Naive thymus-derived CD8-positive, alpha-beta T cell (primary cell): Measurements from ENCODE around the gene NRBF2. TPM values are rescaled to one million over a fixed set of nuclear protein-coding genes. Genes with fewer than 3 reads are reported as not detected.
"Not testable (repeated sequence)": the region's sequence is repeated elsewhere in the genome, so short reads cannot be mapped to it uniquely, and the experiment has no call there.

ENCODE experiments used
- ATAC-seq, 2 donors: fragments of 150-1000 bp; cut with Tn5 transposase in 1 of 2; sonication (Bioruptor Pico), chemical (Tn5 transposase) in 1 of 2; 1 replicate in 1 of 2; 2 replicates in 1 of 2; pipeline ENCODE4 v1.10.0; 2021; ENCODE audit warnings: mild to moderate bottlenecking in 2 of 2, moderate library complexity in 2 of 2
- POLR2A ChIA-PET: fragments of 350-600 bp; sonication (Branson Sonifier 250); formaldehyde crosslinking; loops from one replicate; lab custom pipeline; 2021; ENCODE audit warnings: antibody characterized with exemption; lab: Charles Lee
- DNase-seq, 10 donors: peaks; one replicate each; pipeline versions ENCODE4 v3.0.0 to v3.0.0-alpha.2; 2020 to 2022
- H3K27ac Mint-ChIP-seq, 10 donors: one replicate each; pipeline ENCODE4 v1.8.0; 2020 to 2022; ENCODE audit warnings: mild to moderate bottlenecking in 10 of 10, mixed read lengths in 10 of 10, moderate library complexity in 4 of 10, inconsistent platforms in 1 of 10
- H3K27me3 Mint-ChIP-seq, 5 donors: one replicate each; pipeline ENCODE4 v1.8.0; 2021 to 2022; ENCODE audit warnings: mixed read lengths in 5 of 5
- H3K36me3 Mint-ChIP-seq, 3 donors: one replicate each; pipeline ENCODE4 v1.8.0; 2020 to 2022; ENCODE audit warnings: mixed read lengths in 3 of 3, mild to moderate bottlenecking in 2 of 3, inconsistent platforms in 1 of 3
- H3K4me1 Mint-ChIP-seq, 4 donors: one replicate each; pipeline ENCODE4 v1.8.0; 2021 to 2022; ENCODE audit warnings: mixed read lengths in 4 of 4
- H3K4me3 Mint-ChIP-seq, 10 donors: one replicate each; pipeline ENCODE4 v1.8.0; 2020 to 2022; ENCODE audit warnings: mild to moderate bottlenecking in 10 of 10, mixed read lengths in 10 of 10, moderate library complexity in 6 of 10, inconsistent platforms in 1 of 10
- H3K9me3 Mint-ChIP-seq, 9 donors: one replicate each; pipeline ENCODE4 v1.8.0; 2020 to 2022; ENCODE audit warnings: mixed read lengths in 9 of 9, mild to moderate bottlenecking in 3 of 9, inconsistent platforms in 1 of 9, moderate library complexity in 1 of 9
- polyA plus RNA-seq, 3 donors: library from polyadenylated mRNA; unstranded; fragments of 300-500 nt; fragmentation: Illumina TruSeq; gene quantifications; one replicate each; pipeline ENCODE4 v1.2.3, GENCODE V29; 2021
- total RNA-seq, 8 experiments: library from RNA in 2 of 8; stranded (reverse) in 2 of 8; gene quantifications; one replicate each; pipeline ENCODE4 v1.2.3 and lab custom pipeline; 2021 to 2026

The NRBF2 gene
- total and polyA plus RNA-seq, 5 experiments from 2014 or later: 13.9 to 21.3 (median 15.4) TPM

DNA sequence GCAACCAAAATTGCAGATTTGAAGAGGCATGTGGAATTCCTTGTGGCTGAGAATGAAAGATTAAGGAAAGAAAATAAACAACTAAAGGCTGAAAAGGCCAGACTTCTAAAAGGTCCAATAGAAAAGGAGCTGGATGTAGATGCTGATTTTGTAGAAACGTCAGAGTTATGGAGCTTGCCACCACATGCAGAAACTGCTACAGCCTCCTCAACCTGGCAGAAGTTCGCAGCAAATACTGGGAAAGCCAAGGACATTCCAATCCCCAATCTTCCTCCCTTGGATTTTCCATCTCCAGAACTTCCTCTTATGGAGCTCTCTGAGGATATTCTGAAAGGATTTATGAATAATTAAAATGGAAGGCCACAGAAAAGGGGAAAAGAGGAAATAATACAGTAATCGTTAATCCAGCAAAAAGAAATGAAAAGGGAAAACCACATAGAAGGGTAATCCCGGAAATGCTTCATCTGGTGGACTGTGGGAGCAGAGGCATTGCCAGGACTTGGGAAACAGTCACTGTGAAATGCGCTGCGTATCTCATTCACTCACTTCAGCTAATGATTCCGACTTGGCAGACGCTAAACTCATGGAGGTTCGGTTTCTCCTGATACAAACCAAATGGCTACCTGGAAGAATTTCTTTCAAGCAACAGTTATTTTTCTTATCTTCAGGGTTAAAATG is 20.9 kb downstream of the NRBF2 start:
- POLR2A ChIA-PET, DNase-seq, H3K27me3 Mint-ChIP-seq, ATAC-seq, H3K9me3 Mint-ChIP-seq, H3K4me3 Mint-ChIP-seq: not testable (repeated sequence)
- H3K36me3 Mint-ChIP-seq: peaks cover 5 to 60% (median 12%) of the 10 kb centered on the region in 3 donors
- peaks cover 0 to 14% (median 7%) of the 10 kb centered on the region in 4 donors for H3K4me1 Mint-ChIP-seq
- H3K27ac Mint-ChIP-seq: peak overlapping the region in 1 of 10 donors; percentile 7

DNA sequence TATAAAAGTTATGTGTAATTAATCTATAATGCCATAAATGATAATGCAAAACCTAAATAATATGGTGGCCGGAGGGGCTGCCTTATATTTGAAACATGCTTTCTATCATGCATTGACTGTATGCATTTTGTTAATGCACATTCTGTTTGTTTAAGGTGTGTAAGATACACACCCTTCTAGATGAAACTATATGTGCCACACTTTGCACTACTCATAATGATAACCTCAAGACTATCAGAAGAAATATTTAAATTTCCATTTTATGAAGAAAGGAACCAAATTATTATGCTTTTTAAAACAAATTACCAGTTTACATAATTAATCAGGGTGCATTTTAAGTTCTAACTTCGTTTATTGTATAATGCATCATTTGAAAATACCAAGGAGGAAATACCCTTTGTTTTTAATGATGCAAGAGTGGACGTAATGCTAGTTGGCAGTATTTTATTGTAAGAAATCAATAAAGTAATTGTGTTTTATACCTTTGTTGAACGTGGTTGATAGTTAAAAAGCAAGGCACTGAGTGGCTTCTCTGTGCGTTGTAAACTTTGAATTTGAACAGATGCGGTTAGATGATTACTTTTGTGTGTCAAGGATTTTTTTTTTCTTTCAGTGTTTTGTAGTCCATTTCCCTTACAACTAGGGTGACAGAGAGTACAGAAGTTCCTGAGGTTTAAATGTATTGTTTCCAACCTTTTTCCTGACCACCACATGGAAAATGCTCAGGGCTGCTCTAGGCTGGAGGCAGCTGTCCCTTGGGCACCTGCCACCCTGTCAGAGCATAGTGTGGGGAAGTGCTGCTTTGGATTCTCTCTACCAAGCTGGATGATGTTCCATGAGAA is 21.6 kb downstream of the NRBF2 start:
- Mint-ChIP-seq H3K4me3 (no peak overlapping the region), H3K27me3 (no peaks in the 10 kb centered on the region), H3K9me3 (no peaks in the 10 kb centered on the region), H3K4me1 (peaks cover 0 to 10% (median 2%) of the 10 kb centered on the region in 4 donors), H3K27ac (peak overlapping the region in 1 of 10 donors; percentile 33), H3K36me3 (peaks cover 5 to 54% (median 10%) of the 10 kb centered on the region in 3 donors)
- ATAC-seq (no peak), DNase-seq (no peak)
- POLR2A ChIA-PET: no interaction called here

DNA sequence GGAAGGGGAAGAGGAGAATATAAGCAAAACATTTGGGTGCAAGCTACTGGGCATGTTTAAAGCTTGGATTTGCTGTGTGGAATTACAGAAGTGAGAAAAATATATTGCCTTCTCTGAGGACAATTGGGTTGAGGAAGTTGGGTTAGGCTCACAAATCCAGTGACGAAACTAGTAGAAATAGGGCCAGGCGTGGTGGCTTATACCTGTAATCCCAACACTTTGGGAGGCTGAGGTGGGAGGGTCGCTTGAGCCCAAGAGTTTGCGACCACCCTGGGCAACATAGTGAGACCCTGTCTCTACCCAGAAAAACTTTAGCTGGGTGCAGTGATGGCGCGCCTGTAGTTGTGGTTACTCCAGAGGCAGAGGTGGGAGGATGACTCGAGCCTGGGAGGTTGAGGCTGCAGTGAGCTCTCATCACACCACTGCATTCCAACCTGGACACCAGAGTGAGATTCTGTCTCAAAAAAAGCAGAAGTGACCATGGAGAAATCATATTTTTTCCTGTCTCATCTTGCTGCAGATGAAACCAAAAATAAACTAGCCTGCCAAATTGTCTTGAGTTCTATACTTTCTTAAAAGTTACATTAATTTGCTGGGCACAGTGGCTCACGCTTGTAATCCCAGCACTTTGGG is 22.4 kb downstream of the NRBF2 start:
- ATAC-seq (no peak), DNase-seq (no peak)
- peak overlapping the region in 2 of 10 donors; percentile 6 to 33 for H3K27ac Mint-ChIP-seq
- H3K27me3 Mint-ChIP-seq: no peaks in the 10 kb centered on the region
- POLR2A ChIA-PET: no interaction called here
- peaks cover 5 to 51% (median 10%) of the 10 kb centered on the region in 3 donors for H3K36me3 Mint-ChIP-seq
- H3K9me3 Mint-ChIP-seq: no peaks in the 10 kb centered on the region
- peaks cover 0 to 10% (median 3%) of the 10 kb centered on the region in 4 donors for H3K4me1 Mint-ChIP-seq
- H3K4me3 Mint-ChIP-seq: no peak overlapping the region

DNA sequence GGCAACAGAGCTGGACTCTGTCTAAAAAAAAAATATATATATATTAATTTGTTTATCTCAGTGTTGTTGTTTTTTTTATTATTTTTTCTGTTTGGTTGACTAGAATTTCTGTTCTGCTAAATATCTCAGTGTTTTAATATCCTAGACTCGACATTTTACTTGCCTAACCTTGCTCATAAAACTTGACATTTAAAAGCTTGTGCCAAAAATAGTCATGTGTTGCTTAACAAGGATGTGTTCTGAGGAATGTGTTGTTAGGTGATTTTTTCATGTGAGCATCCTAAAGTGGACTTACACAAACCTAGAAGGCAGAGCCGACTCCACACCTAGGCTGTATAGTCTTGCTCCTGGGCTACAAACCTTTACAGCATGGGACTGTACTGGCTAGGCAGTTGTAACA is 23.1 kb downstream of the NRBF2 start:
- H3K9me3 Mint-ChIP-seq: no peaks in the 10 kb centered on the region
- H3K4me3 Mint-ChIP-seq: no peak overlapping the region
- no peaks in the 10 kb centered on the region for H3K27me3 Mint-ChIP-seq
- peak overlapping the region in 2 of 10 donors; percentile 25 to 63 for H3K27ac Mint-ChIP-seq
- H3K36me3 Mint-ChIP-seq: peaks cover 5 to 45% (median 10%) of the 10 kb centered on the region in 3 donors
- DNase-seq (no peak), ATAC-seq (no peak)
- POLR2A ChIA-PET: interaction anchor here (1.1 kb wide), 1 partner anchor 24 kb away, joined by 4 read pairs; the partner anchor contains the start of gene NRBF2
- peaks cover 0 to 10% (median 4%) of the 10 kb centered on the region in 4 donors for H3K4me1 Mint-ChIP-seq

DNA sequence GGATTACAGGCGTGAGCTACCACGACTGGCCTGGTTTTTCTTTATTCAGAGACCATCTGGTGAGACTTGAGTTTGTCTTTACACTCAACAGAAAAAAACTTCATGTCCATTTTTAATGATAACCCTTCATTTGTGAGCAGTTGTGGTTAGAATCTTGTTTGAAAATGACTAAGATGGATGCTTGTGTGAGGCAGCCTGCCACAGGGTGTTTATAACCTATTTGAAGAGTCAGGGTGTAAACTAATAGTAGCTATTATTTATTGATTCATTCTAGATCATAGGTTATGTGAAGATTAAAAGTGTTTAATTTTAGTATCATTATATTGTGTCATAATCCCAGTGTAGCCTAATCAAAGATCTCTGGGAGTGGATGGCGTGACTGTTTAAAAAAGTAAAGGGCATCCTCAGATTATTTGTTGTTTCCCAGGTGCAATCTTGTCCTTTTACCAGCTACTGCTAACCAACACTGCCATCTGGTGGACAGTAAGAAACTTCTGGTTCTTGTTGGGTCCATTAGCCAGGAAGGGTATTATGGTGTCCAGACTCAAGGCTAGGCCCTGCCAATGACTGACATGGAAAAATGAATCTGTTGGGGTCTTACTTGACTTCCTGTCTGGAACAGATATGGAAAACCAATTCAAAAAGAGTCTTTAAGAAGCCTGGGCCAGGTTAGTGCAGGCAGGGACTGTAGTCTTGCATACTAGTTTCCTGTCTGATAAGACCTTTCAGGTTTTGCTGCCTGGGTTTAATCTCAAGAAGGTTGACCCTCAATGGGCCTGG is 24.9 kb downstream of the NRBF2 start:
- ATAC-seq: peak; percentile 52 to 72
- Mint-ChIP-seq H3K27ac (peak overlapping the region in 1 of 10 donors; percentile 17), H3K4me3 (no peak overlapping the region), H3K27me3 (no peaks in the 10 kb centered on the region), H3K9me3 (no peaks in the 10 kb centered on the region), H3K4me1 (peaks cover 3 to 14% (median 11%) of the 10 kb centered on the region in 4 donors), H3K36me3 (peaks cover 4 to 27% (median 5%) of the 10 kb centered on the region in 3 donors)
- peak in 8 of 10 donors; percentile 34 to 75 (median 58) for DNase-seq
- POLR2A ChIA-PET: no interaction called here

DNA sequence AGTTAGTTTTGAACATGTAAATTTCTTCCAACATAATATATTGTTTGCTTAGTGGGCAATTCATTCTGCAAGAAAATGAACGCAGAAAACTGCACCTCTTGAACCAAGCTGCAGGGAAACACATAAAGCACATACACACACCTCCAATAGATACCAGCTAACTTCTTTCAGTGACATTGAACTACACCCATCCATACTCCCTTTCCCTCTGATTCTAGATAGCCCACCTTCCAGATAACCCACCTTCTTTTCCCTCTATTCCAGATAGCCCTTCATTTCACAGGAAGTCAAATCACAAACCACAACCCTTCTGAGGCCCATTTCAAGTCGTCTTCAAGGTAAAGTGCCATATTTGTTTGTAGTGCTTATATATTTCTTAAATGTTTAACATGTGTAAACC is 28.5 kb downstream of the NRBF2 start:
- peak overlapping the region in 2 of 10 donors; percentile 16 to 22 for H3K4me3 Mint-ChIP-seq
- POLR2A ChIA-PET: interaction anchor here (1.1 to 1.2 kb wide), 2 partner anchors 14 to 28 kb away, joined by 3 read pairs; partner anchors contain the start of gene NRBF2

DNA sequence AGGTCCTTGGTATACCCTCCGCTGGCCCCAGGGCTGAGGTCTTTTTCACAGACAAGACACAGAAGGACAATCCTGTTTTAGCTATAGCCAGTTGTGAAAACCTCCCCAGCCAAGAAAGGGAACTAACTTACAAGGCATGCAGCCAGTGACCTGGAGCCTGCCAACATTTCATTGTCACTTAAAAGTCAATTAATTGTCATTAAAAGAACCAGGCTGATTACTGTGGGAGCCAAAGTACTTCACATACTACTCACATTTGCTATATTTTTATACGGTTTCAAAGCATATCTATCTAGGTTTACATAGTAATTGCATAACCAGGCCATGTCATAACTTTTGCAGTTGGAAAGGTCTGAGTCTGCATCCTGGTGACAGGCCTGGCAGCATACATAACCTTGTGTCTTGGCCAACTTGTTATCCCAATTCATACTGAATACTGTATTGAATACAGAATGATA is 31.1 kb downstream of the NRBF2 start:
- peaks cover 0 to 36% (median under 1%) of the 10 kb centered on the region in 3 donors for H3K36me3 Mint-ChIP-seq
- POLR2A ChIA-PET: interaction anchor here (1.6 kb wide), 1 partner anchor 467 kb away, joined by 3 read pairs; no protein-coding TSS in a partner anchor
- H3K4me3 Mint-ChIP-seq: no peak overlapping the region
- no peaks in the 10 kb centered on the region for H3K27me3 Mint-ChIP-seq
- H3K4me1 Mint-ChIP-seq: peaks cover 5 to 11% (median 8%) of the 10 kb centered on the region in 4 donors
- ATAC-seq: no peak
- no peak for DNase-seq
- H3K9me3 Mint-ChIP-seq: no peaks in the 10 kb centered on the region
- peak overlapping the region in 5 of 10 donors; percentile 9 to 91 (median 40) for H3K27ac Mint-ChIP-seq

More for the DNA sequence above, 28.5 kb downstream of the NRBF2 start:
- no peaks in the 10 kb centered on the region for H3K9me3 Mint-ChIP-seq
- H3K36me3 Mint-ChIP-seq: peaks cover 0 to 19% (median 0%) of the 10 kb centered on the region in 3 donors
- peak overlapping the region in 4 of 10 donors; percentile 8 to 80 (median 51) for H3K27ac Mint-ChIP-seq
- peaks cover 3 to 12% (median 11%) of the 10 kb centered on the region in 4 donors for H3K4me1 Mint-ChIP-seq
- ATAC-seq (no peak), DNase-seq (no peak)
- H3K27me3 Mint-ChIP-seq: no peaks in the 10 kb centered on the region

DNA sequence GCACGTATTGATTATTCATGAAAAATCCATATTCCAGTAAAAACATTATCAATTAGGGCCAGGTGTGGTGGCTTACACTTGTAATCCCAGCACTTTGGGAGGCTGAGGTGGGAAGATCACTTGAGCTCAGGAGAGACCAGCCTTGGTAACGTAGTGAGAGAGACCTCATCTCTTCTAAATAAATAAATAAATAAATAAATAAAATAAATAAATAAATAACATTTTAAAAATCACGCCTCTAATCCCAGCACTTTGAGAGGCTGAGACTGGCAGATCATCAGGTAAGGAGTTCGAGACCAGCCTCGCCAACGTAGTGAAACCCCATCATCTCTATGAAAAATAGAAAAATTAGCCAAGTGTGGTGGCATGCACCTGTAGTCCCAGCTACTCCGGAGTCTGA is 32.1 kb downstream of the NRBF2 start:
- peaks cover 0 to 46% (median 2%) of the 10 kb centered on the region in 3 donors for H3K36me3 Mint-ChIP-seq
- no peaks in the 10 kb centered on the region for H3K27me3 Mint-ChIP-seq
- POLR2A ChIA-PET: interaction anchor here (1.6 kb wide), 1 partner anchor 466 kb away, joined by 3 read pairs; no protein-coding TSS in a partner anchor
- peak overlapping the region in 2 of 10 donors; percentile 59 to 69 for H3K27ac Mint-ChIP-seq
- no peaks in the 10 kb centered on the region for H3K9me3 Mint-ChIP-seq
- no peak for DNase-seq
- H3K4me3 Mint-ChIP-seq: no peak overlapping the region
- ATAC-seq: no peak
- peaks cover 5 to 11% (median 7%) of the 10 kb centered on the region in 4 donors for H3K4me1 Mint-ChIP-seq

DNA sequence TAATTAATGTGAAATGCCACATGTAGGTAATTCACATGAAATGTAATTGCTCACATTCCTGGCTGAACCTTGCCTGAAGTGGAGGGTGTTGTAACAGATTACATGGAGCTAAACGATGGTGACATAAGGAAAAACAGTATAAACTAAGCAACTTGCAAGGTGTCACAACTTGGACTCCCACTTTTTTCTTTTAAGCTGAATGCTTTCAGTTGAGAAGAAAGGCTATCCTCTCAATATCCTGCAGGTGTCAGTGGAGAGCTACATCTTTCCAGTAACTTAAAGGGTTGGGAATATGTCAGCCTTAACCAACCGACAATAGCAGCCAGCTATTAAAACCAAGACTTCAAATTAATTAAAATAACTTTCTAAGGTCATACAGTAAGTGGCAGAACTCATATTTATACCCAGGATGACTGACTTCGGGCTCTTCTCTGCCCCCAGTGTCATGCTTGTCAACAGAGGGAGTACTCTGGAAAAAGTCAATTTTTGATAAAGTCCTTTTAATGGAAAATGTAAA is 33.7 kb downstream of the NRBF2 start:
- Mint-ChIP-seq H3K4me1 (peaks cover 2 to 3% (median 2%) of the 10 kb centered on the region in 4 donors), H3K9me3 (no peaks in the 10 kb centered on the region), H3K36me3 (peaks cover 0 to 60% (median 4%) of the 10 kb centered on the region in 3 donors), H3K4me3 (no peak overlapping the region), H3K27me3 (no peaks in the 10 kb centered on the region), H3K27ac (peak overlapping the region in 4 of 10 donors; percentile 2 to 65 (median 50))
- POLR2A ChIA-PET: interaction anchor here (1.1 kb wide), 1 partner anchor 462 kb away, joined by 5 read pairs; no protein-coding TSS in a partner anchor
- DNase-seq (peak in 5 of 10 donors; percentile 33 to 66 (median 56)), ATAC-seq (peak; percentile 73 to 84)

DNA sequence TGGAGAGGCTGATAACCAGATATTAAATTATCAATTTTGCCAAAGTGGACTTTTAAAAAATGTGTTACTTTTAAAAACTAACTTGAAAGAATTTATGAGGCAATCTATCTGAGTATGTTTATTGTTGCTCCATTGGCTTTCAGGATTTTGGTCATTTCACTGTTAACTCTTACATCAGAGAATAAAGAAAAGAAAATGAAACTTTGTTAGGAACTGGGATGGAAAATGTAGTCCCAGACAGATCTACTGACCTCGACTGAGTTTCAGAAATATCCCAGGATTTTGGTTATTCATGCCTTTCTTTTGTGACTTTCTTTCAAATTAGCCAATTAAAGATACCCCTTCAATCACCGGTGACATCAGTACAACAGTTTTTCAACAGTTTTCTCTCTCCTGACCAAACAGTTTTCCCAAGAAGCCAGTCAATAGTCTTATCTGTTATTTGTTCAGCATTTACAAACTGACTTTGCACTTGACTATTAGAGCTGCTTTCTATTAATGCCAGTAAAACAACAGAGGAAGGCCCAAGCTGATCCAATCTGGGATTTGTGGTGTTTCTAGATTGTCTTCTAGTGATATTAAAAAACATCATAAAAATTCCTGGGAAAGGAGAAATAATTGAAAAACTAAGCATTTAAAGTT is 35.8 kb downstream of the NRBF2 start:
- ATAC-seq (no peak), DNase-seq (no peak)
- Mint-ChIP-seq H3K9me3 (no peaks in the 10 kb centered on the region), H3K4me3 (peak overlapping the region in 1 of 10 donors; percentile 5), H3K27me3 (no peaks in the 10 kb centered on the region), H3K27ac (peak overlapping the region in 9 of 10 donors; percentile 8 to 77 (median 51)), H3K4me1 (peaks cover 4 to 15% (median 10%) of the 10 kb centered on the region in 4 donors), H3K36me3 (peaks cover 0 to 77% (median 4%) of the 10 kb centered on the region in 3 donors)
- POLR2A ChIA-PET: no interaction called here

DNA sequence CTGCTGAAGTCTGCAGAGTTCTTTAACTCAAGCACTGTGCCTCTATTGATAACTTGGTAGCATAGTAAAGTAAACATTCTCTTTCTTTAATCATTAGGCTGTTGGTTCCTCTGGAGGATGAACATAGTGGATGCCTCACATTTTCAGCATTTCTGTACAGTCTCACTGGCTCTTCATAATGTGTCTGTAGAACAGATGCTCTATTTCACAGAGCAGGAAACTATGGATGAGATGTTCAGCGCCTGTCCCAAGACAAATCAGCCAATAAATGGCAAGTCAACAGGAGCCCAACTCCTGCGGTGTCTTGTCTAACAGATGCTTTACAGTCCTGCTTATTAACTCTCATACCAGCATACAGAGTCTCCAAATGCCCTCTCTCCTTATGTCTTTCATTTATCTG is 36.5 kb downstream of the NRBF2 start:
- H3K4me1 Mint-ChIP-seq: peaks cover 7 to 22% (median 15%) of the 10 kb centered on the region in 4 donors
- H3K4me3 Mint-ChIP-seq: no peak overlapping the region
- no peaks in the 10 kb centered on the region for H3K27me3 Mint-ChIP-seq
- POLR2A ChIA-PET: no interaction called here
- peak overlapping the region in 8 of 10 donors; percentile 8 to 77 (median 28) for H3K27ac Mint-ChIP-seq
- H3K36me3 Mint-ChIP-seq: peaks cover 0 to 79% (median 6%) of the 10 kb centered on the region in 3 donors
- DNase-seq (no peak), ATAC-seq (no peak)
- no peaks in the 10 kb centered on the region for H3K9me3 Mint-ChIP-seq
